GM18505 (cell line): ENCODE results near the gene ZMYND11.
A peak's percentile ranks its signal among the peaks of the same experiment; 100 is the strongest.

ENCODE experiments used
- ATAC-seq: cut with Tn5 transposase; IDR thresholded peaks from one replicate; pipeline ENCODE4 v1.9.1; 2021; ENCODE audit not compliant: unreplicated experiment
- POLR2A ChIP-seq: IDR thresholded peaks from 4 replicates; pipeline ENCODE4 v1.6.1; 2011; ENCODE audit warnings: borderline replicate concordance; ENCODE audit not compliant: insufficient read depth, insufficient read length; ENCODE audit errors: extremely low read depth

The ZMYND11 gene

GRCh38 chr10:106740-107139, 28.5 kb upstream of the ZMYND11 start:
- TF ChIP-seq POLR2A: no peak
- ATAC-seq: no peak

GRCh38 chr10:112246-112645, 23.0 kb upstream of the ZMYND11 start:
- ATAC-seq: no peak
- no peak for TF ChIP-seq POLR2A

GRCh38 chr10:124874-125273, 10.4 kb upstream of the ZMYND11 start:
- no peak for ATAC-seq

GRCh38 chr10:127612-128432, 7.4 kb upstream of the ZMYND11 start:
- ATAC-seq: peak; percentile 72
- TF ChIP-seq POLR2A: no peak

More at GRCh38 chr10:124874-125273, 10.4 kb upstream of the ZMYND11 start:
- no peak for TF ChIP-seq POLR2A

- no peak for ATAC-seq
- TF ChIP-seq POLR2A: no peak
These were observed 5.4 kb upstream of the ZMYND11 start for GRCh38 chr10:129810-130209.

- no peak for TF ChIP-seq POLR2A
- no peak for ATAC-seq
These were observed 2.0 kb upstream of the ZMYND11 start for GRCh38 chr10:132946-133898.

- ATAC-seq: peak; percentile 41
- TF ChIP-seq POLR2A: no peak
These were observed 766 bp upstream of the ZMYND11 start for GRCh38 chr10:134247-135131.

- peak; percentile 66 for TF ChIP-seq POLR2A
- peak; percentile 33 for ATAC-seq
These were observed 578 bp downstream of the ZMYND11 start for GRCh38 chr10:135601-136464.

- ATAC-seq: no peak
These were observed 1.2 kb downstream of the ZMYND11 start for GRCh38 chr10:136465-136762.

GRCh38 chr10:137031-137430, 1.8 kb downstream of the ZMYND11 start:
- ATAC-seq: no peak
- TF ChIP-seq POLR2A: no peak

More at GRCh38 chr10:136465-136762, 1.2 kb downstream of the ZMYND11 start:
- TF ChIP-seq POLR2A: no peak

- no peak for TF ChIP-seq POLR2A
- ATAC-seq: no peak
These were observed 2.4 kb downstream of the ZMYND11 start for GRCh38 chr10:137606-138005.

- ATAC-seq: no peak
- no peak for TF ChIP-seq POLR2A
These were observed 7.1 kb downstream of the ZMYND11 start for GRCh38 chr10:142371-142770.

GRCh38 chr10:152915-153314, 17.7 kb downstream of the ZMYND11 start:
- ATAC-seq: no peak

GRCh38 chr10:154348-154747, 19.1 kb downstream of the ZMYND11 start:
- ATAC-seq: no peak
- no peak for TF ChIP-seq POLR2A

More at GRCh38 chr10:152915-153314, 17.7 kb downstream of the ZMYND11 start:
- TF ChIP-seq POLR2A: no peak
